ENCODE measurements around the gene GALR2.
"Not testable (repeated sequence)": the region's sequence is repeated elsewhere in the genome, so short reads cannot be mapped to it uniquely, and the experiment has no call there.

GRCh38 chr17:76044475-76045007 is 30.0 kb upstream of the GALR2 start:
- TF ChIP-seq CTCF, POLR2A, POLR2AphosphoS5 (IDR thresholded peaks at IDR 0.05): not testable (repeated sequence)
